Measurements from ENCODE around the gene KRT28.

KRT28 gene

GRCh38 chr17:40828454-40829044 is 28.8 kb upstream of the KRT28 start:
- H3K4me3 ChIP-seq (ENCODE audit: low read depth, low read length) = no peak overlapping the region

GRCh38 chr17:40827746-40828453 is 28.1 kb upstream of the KRT28 start:
- H3K4me3 ChIP-seq (ENCODE audit: low read depth, low read length) = no peak overlapping the region
- TF ChIP-seq CTCF (IDR thresholded peaks at IDR 0.05; ENCODE audit: low read depth, low read length) = no peak
- H3K9me3 ChIP-seq = no peaks in the 10 kb centered on the region
- no peak for DNase-seq
- no peaks in the 10 kb centered on the region for H3K36me3 ChIP-seq
- no peaks in the 10 kb centered on the region for H3K4me1 ChIP-seq
- no peaks in the 10 kb centered on the region; the same call in 1 of the 2 replicates for H3K27me3 ChIP-seq

More at GRCh38 chr17:40828454-40829044, 28.8 kb upstream of the KRT28 start:
- DNase-seq = no peak
- Histone ChIP-seq H3K4me1 (no peaks in the 10 kb centered on the region), H3K9me3 (no peaks in the 10 kb centered on the region), H3K27me3 (no peaks in the 10 kb centered on the region; the same call in 1 of the 2 replicates), H3K36me3 (no peaks in the 10 kb centered on the region)
- no peak for TF ChIP-seq CTCF (IDR thresholded peaks at IDR 0.05; ENCODE audit: low read depth, low read length)

GRCh38 chr17:40825599-40825998 is 25.8 kb upstream of the KRT28 start:
- no peaks in the 10 kb centered on the region for H3K9me3 ChIP-seq
- no peak for TF ChIP-seq CTCF (IDR thresholded peaks at IDR 0.05; ENCODE audit: low read depth, low read length)
- H3K27me3 ChIP-seq = no peaks in the 10 kb centered on the region; the same call in 1 of the 2 replicates
- DNase-seq = no peak
- H3K4me1 ChIP-seq = no peaks in the 10 kb centered on the region
- no peak overlapping the region for H3K4me3 ChIP-seq (ENCODE audit: low read depth, low read length)
- H3K36me3 ChIP-seq = no peaks in the 10 kb centered on the region

- H3K4me1 ChIP-seq = no peaks in the 10 kb centered on the region
- TF ChIP-seq CTCF (IDR thresholded peaks at IDR 0.05; ENCODE audit: low read depth, low read length) = no peak
- no peaks in the 10 kb centered on the region for H3K9me3 ChIP-seq
- no peaks in the 10 kb centered on the region; the same call in 1 of the 2 replicates for H3K27me3 ChIP-seq
- DNase-seq = no peak
- H3K36me3 ChIP-seq = no peaks in the 10 kb centered on the region
- no peak overlapping the region for H3K4me3 ChIP-seq (ENCODE audit: low read depth, low read length)
Observed at GRCh38 chr17:40824015-40824832, 24.5 kb upstream of the KRT28 start.

GRCh38 chr17:40822132-40822812 is 22.5 kb upstream of the KRT28 start, which contains the start of gene KRT10:
Gene KRT10 (minus strand): TSS chr17:40822614. CDS start chr17:40822585, 29 bp downstream.
- H3K9me3 ChIP-seq = no peaks in the 10 kb centered on the region
- no peaks in the 10 kb centered on the region for H3K4me1 ChIP-seq
- no peak for TF ChIP-seq CTCF (IDR thresholded peaks at IDR 0.05; ENCODE audit: low read depth, low read length)
- H3K36me3 ChIP-seq = no peaks in the 10 kb centered on the region
- H3K27me3 ChIP-seq = no peaks in the 10 kb centered on the region; the same call in 1 of the 2 replicates
- DNase-seq = no peak
- H3K4me3 ChIP-seq (ENCODE audit: low read depth, low read length) = no peak within 1 kb of the TSS
